GM21381 (cell line): ENCODE data around the gene WFIKKN2.

Source experiments
- ATAC-seq: cut with Tn5 transposase; IDR thresholded peaks from one replicate; pipeline ENCODE4 v1.9.1; 2021; ENCODE audit warnings: mild to moderate bottlenecking, moderate library complexity; ENCODE audit not compliant: unreplicated experiment

WFIKKN2 gene

DNA sequence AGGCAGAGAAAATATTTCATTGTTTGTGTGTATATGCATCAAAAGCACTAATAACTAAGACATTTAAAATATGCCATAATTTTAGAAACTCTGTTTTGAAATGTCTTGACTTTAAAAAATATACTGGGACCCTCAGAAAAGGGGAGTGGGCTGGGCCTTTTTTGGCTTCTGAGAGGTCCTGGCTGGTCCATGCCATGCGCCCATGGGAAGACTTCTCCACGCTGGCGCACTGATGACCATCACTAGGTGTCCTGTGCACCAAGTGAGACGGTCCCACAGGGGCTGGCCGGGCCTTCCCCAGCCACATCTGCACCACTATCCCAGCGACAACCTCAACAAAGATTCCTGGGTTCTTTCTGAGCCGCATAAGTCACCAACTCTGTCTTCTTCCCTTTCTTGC lies 27.0 kb upstream of the WFIKKN2 start:
- ATAC-seq, result no peak

DNA sequence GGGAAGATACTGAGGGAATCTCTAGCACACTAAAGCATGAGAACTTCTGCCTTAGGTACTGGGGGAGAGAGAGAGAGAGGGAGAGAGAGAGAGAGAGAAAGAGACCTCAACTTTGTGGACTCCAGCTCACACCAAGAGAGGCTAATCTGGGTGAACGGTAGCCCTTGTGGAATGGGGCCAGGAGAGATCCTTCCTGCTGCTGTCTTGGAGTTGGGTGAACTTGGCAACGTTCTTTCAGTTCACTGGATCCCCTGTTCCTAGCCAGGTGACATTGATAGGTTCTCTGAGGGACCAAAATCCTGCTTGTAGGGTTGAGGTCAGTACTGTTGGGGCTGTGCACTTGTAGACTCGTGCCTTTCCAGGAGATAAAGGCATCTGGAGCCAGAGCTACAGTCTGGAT lies 26.5 kb upstream of the WFIKKN2 start:
- ATAC-seq, result no peak

DNA sequence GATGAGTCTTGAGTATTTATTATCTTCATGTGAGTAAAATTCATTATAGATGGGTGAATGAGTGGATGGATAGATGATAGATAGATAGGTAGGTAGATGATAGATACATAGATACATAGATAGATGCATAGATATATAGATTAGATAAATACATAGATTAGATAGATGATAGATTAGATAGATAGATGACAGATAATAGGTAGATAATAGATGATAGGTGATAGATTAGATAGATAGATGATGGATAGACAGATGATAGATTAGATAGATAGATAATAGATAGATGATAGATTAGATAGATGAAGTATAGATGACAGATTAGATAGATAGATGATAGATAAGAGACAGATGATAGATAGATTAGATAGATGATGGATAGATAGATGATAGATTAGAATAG lies 21.8 kb upstream of the WFIKKN2 start:
- ATAC-seq, result no peak

DNA sequence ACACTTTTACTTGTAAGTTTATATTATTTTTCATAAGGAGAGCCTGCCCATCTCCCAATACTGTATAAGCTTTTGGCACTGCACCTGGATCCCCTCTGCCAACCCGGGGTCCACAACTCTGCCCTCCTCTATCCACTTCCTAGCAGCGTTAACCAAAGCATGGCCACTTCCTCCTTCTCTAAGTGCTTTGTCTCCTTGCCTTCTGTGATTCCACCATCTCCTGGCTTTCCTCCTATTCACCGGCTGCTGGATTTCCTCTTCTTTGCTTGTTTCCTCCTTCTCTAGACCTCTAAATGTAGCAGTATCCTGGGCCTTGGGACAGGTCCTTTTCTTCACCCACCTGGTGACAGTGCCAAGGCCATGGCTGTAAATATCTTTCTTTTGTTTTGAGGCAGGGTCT lies 20.0 kb upstream of the WFIKKN2 start:
- no peak for ATAC-seq

DNA sequence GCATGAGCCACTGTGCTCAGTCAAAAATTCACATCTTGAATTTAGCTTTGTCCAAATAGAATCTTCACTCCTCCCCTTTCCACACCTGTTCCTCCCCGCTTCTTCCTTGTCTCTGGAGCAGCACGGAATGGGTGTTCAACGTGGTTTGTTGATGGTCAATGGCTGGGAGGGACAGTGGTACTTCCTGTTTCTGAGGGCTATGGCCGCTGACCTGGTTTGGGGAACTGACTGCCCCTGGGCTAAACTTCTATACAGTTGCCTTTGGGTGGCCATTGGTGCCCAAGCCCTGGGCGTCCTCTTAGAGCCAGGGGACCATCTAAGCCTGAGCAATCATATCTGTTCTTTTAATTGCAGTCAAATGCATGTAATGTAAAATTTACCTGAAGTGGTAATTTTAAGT lies 19.1 kb upstream of the WFIKKN2 start:
- no peak for ATAC-seq

DNA sequence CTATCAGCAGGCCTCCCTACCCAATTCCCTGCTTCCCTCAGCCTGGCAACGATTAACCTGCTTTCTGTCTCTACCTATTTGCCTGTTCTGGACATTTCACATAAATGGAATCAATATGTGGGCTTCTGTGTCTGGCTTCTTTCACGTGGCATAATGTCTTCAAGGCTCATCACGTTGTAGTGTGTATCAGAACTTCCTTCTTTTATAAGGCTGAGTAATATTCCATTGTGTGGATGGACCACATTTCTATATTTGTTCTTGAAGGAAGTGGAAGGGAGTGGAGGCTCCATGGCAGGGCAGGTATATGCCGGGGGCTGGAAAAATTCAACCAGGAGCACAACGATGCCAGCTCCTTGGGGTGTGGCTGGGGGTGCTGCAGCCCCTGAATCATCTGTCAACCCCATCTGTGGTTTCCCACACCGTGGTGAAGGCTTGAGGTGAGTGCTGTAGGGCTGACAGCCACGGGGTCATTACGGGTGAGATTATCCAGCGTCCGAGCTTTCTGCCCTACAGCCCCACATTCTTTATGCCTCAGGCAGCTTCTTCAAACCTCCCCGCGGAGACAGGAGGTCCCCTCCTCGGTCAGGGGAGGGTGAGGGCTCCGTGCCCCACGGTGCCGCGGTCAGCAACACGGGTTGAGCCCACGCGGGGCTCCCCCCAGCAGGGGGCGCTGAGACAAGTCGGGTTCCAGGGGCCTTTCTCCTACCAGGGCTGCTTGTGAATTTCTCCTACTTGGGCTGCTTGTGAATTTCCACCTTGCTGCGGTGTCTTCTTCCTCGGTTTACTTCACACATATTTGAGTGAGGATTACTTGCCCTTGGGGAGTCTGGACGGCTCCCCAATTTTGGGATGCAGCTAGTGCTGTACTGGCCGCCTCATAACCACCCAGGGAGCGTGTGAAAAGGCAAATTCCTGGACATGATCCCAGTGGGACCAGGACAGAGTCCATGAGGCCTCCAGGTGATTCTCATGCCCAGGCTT lies 18.3 kb upstream of the WFIKKN2 start:
- ATAC-seq, result no peak

DNA sequence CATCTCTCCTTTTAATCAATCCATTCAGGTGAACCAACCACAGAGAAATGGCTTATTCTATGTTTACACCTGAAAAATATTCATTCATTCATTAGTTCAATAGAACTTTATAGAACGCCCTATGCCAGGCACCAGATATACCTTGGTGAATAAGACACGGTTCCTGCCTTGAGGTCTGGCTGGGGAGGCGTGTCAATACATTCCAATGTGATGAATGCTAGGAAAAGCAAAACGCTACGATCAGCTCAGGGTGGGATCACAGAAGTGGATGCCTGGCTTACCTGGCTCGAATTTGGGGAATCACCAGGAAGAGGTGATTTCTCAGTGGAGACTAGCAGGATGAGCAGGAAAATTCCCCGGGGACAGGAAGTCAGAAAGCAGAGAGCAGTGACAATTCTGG lies 17.5 kb upstream of the WFIKKN2 start:
- no peak for ATAC-seq

DNA sequence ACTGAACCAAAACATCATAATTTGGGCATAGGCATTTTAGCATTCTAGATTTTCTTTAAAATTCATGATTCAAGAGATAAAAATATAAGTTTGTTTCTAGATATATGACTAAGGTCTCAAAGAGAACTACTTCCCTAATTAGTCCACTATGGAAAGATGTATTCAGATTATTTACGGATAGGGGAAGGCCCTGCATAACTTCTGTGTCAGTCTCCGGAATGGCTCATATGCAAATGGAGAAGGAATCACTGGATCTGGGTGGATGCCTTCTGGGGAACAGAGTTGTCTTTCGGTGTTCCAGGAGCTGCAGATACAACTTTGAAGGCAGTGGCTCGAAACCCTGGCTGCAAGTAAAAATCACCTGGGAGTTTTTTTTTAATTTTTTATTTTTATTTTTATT lies 17.1 kb upstream of the WFIKKN2 start:
- ATAC-seq, result no peak

DNA sequence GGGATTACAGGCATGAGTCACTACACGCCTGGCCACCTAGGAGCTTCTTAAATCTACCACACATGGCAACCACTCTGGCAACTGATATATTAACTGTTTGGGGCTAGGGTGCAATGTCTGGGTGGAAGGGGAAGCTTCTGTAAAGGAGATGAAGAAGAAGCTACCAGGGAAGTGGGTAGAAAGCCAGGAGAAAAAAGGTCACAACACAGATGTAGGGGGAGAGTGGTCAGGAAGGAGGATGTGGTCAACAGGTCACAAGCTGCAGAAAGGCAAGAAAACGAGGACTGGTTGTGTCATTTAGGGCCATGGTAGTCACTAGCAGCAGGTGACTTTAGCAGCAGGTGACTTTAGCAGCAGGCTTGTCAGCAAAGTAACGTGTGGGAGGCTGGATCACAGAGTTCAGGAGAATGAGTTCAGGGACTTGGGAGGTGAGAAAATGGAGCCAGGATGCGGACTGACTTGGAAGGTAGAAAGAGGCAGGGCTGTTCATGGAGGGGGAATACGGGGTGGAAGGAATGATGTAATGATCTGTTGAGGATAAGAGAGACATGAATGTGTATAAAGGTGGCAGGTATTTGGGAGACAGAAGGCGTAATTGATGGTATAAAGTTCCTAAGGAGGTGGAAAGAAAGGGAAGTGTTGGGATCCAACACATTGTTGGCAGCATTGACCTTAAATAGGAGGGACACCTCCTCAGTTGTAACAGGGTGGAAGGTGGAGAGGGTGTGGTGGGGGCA lies 16.3 kb upstream of the WFIKKN2 start:
- ATAC-seq, result no peak

DNA sequence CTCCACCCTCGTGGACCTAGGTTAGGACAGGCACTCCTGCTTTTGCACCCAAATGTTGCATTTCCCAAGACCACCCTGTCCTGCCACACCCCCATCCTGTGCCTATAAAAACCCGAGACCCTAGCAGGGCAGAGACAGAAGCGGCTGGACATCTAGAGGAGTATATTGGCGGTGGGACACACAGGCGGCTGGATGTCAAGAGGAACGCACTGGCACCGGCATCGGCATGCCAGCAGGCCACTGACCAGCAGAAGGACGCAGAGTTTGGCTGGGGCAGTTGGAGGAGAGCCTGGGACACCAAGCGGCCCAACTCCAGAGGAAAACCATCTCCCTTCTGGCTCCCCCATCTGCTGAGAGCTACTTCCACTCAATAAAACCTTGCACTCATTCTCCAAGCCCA lies 14.7 kb upstream of the WFIKKN2 start:
- no peak for ATAC-seq

DNA sequence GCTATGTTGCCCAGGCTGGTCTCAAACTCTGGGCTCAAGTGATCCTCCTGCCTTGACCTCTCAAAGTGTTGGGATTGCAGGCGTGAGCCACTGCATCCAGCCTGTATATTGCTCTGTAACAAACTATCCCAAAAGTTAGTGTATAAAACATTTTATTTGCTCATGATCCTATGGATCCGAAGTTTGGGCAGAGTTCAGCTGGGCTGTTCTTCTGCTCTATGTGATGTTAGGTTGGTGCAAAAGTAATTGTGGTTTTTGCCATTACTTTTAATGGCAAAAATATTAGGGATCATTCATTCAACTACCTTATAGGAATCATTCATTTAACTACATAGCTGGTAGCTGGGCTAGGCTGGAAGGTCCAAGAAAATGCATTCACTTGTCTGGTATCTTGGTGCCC lies 12.8 kb upstream of the WFIKKN2 start:
- no peak for ATAC-seq

DNA sequence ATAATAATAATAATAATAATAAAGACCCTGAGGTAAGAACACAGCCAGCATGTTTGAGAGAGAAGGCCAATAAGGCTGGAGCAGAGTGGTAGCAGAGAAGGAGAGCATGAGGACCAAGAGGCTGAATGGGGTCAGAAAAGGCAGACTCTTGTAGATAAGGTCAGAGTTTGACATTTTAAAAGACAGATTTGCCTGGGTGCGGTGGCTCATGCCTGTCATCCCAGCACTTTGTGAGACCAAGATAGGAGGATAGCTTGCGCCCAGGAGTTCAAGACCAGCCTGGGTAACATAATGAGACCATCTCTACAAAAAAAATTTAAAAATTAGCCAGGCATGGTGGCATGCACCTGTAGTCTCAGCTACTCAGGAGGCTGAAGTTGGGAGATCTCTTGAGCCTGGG lies 11.0 kb upstream of the WFIKKN2 start:
- ATAC-seq, result no peak

DNA sequence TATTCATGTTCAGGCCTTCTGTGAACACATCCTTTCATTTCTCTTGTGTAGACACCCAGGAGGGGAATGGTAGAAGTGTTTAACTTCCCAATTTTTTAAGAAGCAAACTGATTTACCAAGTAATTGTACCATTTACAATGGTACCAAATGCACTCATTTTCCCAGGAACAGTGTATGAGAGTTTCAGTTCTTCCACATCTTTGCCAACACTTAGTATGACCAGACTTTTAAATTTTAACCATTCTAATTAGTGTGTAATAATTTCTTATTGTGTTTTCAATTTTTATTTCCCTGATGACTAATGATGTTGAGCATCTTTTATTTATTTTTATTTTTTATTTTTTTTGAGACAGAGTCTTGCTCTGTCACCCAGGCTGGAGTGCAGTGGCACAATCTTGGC lies 10.2 kb upstream of the WFIKKN2 start:
- ATAC-seq, result no peak

DNA sequence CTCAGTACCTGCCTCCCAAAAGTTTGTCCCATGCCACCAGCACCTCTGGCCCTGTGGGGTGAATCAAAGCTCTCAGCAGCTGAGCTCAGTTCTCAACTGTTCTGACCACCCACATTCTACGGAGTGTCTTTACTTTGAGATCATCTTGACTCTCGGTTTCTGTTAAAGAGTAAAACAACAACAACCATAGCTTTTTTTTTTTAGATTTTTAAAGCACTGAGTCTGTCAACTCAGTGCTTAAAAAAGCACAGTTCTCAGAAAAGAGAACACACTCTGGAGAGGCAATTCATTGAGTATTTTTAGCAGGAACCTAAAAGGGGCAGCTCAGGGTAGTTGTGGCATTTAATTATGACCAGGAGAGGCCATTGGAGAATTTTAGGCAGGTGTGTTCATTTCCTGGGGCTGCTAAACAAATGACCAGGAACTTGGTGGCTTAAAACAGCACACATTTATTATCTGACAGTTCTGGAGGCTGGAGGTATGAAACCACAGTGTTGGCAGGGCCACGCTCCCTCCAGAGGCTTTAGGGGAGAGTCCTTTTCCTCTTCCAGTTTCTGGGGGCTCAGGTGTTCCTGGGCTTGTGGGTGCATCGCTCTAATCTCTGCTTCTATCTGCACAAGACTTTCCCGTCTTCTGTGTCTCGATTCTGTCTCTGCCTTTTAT lies 6.7 kb upstream of the WFIKKN2 start:
- no peak for ATAC-seq

DNA sequence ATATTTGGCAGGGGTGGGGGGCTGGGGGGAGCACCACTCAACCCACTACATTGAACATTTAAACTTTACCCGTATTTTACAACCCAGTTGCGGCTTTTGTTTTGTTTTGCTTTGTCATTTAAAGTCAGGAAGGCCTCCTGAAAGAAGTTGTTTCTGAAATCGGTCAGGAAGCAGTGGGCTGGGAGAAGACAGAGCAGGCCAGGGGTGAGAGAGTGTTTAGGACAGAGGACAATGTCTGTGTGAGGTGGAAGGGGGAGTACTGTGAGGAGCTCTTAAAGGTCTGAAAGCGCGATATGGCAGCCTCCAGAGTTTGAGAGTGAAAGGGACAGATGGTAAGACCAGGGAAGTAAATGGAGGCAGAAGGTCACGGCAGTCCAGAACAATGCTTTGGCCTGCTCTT lies 6.1 kb upstream of the WFIKKN2 start:
- ATAC-seq, result no peak

DNA sequence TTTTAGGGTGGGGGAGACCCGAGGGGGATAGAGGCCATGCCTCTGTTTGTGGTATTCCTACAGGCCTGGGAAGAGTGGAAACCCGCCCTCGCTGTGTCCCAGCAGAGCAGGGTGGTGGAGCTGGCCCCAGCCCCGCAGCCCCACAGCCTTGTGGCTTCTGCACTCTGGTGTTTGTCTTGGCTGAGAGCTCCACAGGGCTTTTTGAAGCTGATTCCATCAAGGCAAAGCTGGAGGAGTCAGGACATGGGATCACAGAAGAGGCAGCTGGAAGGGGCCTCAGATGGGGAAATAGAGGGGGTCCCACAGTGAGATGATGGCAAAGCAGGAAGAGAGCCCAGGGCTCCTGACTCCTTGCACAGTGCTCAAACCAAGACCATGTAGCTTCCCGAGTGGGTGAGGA lies 5.0 kb upstream of the WFIKKN2 start:
- no peak for ATAC-seq

DNA sequence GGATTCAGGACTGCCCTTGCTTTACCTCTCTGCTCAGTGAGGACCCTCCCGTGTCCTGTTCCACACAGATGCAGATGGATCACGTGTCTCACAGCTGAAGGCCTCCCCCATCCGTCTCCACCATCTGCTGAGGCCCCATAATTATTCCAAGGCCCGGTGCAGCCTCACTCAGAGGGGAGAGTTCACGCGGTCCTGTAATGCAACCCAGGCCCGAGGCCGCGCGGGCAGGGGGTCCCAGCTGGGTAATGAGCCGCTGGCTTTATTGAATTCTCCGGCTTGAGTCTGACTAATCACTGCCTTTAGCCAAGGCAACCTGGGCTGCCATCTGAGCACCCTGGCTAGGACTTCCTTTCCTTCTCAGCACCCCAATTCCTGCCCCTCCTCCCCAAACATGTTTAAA lies 4.4 kb upstream of the WFIKKN2 start:
- ATAC-seq, result no peak

DNA sequence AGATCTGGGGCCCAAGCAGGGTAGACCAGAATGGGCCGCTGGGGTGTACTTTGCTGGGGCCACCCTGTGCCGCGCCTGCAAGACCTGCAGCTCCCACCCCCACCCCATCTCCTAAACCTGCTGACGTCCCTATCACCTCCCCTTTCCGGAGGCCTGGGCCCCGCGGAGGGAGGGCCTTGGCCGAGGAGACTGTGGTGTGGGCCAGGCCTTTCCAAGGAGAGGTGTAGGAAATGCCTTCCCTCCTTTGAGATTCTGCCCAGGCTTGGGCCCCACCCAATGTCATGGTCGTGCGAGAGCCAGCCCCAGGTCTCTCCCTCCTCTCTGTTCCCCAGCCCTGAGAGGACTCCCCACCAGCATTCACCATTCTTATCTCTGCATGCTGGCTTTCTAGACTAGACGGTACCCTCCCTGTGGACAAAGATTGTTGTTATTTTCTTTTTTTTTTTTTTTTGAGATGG lies 3.9 kb upstream of the WFIKKN2 start:
- no peak for ATAC-seq

DNA sequence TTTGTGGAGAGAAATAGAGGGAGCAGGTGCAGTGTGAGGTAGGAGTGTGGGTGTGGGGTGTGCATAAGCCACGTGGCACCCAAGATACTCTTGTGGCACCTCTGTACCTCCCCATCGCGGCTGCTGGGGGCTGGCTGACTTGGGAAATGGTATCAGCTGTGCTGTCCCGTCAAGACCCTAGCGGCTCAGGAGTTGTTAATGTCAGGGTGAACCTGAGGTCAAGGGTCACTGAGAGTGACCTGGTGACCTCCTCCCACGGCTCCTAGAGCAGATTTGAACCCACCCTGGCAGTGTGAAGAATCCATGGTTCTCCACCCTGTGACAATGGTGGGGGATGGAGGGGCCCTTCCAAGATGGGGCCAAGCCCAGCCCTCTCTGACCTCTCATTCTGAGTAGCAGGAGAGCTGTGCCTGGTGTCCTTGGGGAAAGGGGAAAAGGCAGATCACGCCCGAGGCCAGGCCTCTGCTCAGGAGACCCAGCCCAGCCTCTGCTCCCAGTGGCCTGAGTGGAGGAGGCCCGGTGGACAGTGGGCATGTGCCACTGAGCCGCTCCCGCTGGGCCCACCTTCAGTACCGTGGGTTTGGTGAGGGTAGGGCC lies 3.0 kb upstream of the WFIKKN2 start:
- no peak for ATAC-seq

DNA sequence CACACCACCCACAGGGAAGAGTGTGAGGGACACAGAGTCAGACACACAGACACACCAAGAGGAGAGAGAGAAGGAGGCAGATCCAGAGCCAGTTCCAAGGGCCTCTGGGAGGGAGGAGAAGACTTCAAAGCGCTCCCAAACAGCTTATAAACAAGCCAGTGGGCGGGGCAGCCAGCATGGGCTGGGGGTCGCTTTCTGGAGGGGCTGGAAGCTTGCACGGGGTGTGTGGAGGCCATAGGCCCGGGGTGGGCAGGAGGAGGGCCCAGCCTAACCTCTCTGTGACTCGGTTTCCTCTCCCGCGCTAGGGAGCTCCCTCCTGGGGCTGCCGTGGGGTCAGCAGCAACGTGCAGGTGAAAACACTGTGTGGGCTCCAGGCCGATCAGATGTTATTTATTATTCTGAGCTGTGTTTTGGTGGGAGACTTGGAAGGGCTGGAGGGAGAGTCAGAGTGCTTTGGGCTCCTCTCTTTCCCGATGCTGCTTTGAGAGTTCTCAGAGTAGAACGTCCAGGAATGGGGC lies 2.5 kb upstream of the WFIKKN2 start:
- no peak for ATAC-seq
